ENCODE data around the gene ALPL.

Gene ALPL

GRCh38 chr1:21568006-21568746 is 59.0 kb downstream of the ALPL start:
- no peak overlapping the region for H3K27ac ChIP-seq
- no peaks in the 10 kb centered on the region for H3K79me2 ChIP-seq (ENCODE audit: insufficient read depth, low read depth)
- H4K20me1 ChIP-seq (ENCODE audit: insufficient read depth), result no peaks in the 10 kb centered on the region
- H3K4me2 ChIP-seq, result no peak overlapping the region
- no peak overlapping the region for H2AFZ ChIP-seq (ENCODE audit: low read depth)
- no peak overlapping the region for H3K4me3 ChIP-seq (IDR thresholded peaks at IDR 0.05; ENCODE audit: insufficient read depth, low read depth, low read length)
- H3K9ac ChIP-seq, result no peak overlapping the region
- peaks cover 27% of the 10 kb centered on the region; the same call in 1 of the 2 replicates for H3K27me3 ChIP-seq (ENCODE audit: insufficient read depth, low read depth)
- no peaks in the 10 kb centered on the region for H3K36me3 ChIP-seq (ENCODE audit: insufficient read depth)
- no peak for TF ChIP-seq CTCF (conservative IDR thresholded peaks at IDR 0.05; ENCODE audit: low read depth, low read length)
- H3K4me1 ChIP-seq (ENCODE audit: low read depth, poor library complexity, severe bottlenecking), result no peaks in the 10 kb centered on the region

- H3K4me2 ChIP-seq, result no peak overlapping the region
- no peaks in the 10 kb centered on the region for H3K79me2 ChIP-seq (ENCODE audit: insufficient read depth, low read depth)
- H3K27me3 ChIP-seq (ENCODE audit: insufficient read depth, low read depth), result peaks cover 28% of the 10 kb centered on the region; the same call in 1 of the 2 replicates
- H3K27ac ChIP-seq, result no peak overlapping the region
- no peak for TF ChIP-seq CTCF (conservative IDR thresholded peaks at IDR 0.05; ENCODE audit: low read depth, low read length)
- H3K36me3 ChIP-seq (ENCODE audit: insufficient read depth), result no peaks in the 10 kb centered on the region
- no peak overlapping the region for H3K4me3 ChIP-seq (IDR thresholded peaks at IDR 0.05; ENCODE audit: insufficient read depth, low read depth, low read length)
- H3K4me1 ChIP-seq (ENCODE audit: low read depth, poor library complexity, severe bottlenecking), result no peaks in the 10 kb centered on the region
- no peaks in the 10 kb centered on the region for H4K20me1 ChIP-seq (ENCODE audit: insufficient read depth)
- H2AFZ ChIP-seq (ENCODE audit: low read depth), result no peak overlapping the region
- H3K9ac ChIP-seq, result no peak overlapping the region
These were observed 59.7 kb downstream of the ALPL start for GRCh38 chr1:21568809-21569385.

GRCh38 chr1:21569820-21570527 is 60.8 kb downstream of the ALPL start:
- H3K27me3 ChIP-seq (ENCODE audit: insufficient read depth, low read depth), result peaks cover 24% of the 10 kb centered on the region; the same call in 1 of the 2 replicates
- no peak overlapping the region for H3K9ac ChIP-seq
- no peak for TF ChIP-seq CTCF (conservative IDR thresholded peaks at IDR 0.05; ENCODE audit: low read depth, low read length)
- no peaks in the 10 kb centered on the region for H4K20me1 ChIP-seq (ENCODE audit: insufficient read depth)
- no peak overlapping the region for H3K4me3 ChIP-seq (IDR thresholded peaks at IDR 0.05; ENCODE audit: insufficient read depth, low read depth, low read length)
- H3K27ac ChIP-seq, result no peak overlapping the region
- no peaks in the 10 kb centered on the region for H3K79me2 ChIP-seq (ENCODE audit: insufficient read depth, low read depth)
- H2AFZ ChIP-seq (ENCODE audit: low read depth), result no peak overlapping the region
- no peaks in the 10 kb centered on the region for H3K36me3 ChIP-seq (ENCODE audit: insufficient read depth)
- no peak overlapping the region for H3K4me2 ChIP-seq
- H3K4me1 ChIP-seq (ENCODE audit: low read depth, poor library complexity, severe bottlenecking), result no peaks in the 10 kb centered on the region

- H3K27ac ChIP-seq, result no peak overlapping the region
- H3K4me2 ChIP-seq, result no peak overlapping the region
- no peak overlapping the region for H3K4me3 ChIP-seq (IDR thresholded peaks at IDR 0.05; ENCODE audit: insufficient read depth, low read depth, low read length)
- H3K79me2 ChIP-seq (ENCODE audit: insufficient read depth, low read depth), result no peaks in the 10 kb centered on the region
- H3K9ac ChIP-seq, result no peak overlapping the region
- TF ChIP-seq CTCF (conservative IDR thresholded peaks at IDR 0.05; ENCODE audit: low read depth, low read length), result no peak
- H4K20me1 ChIP-seq (ENCODE audit: insufficient read depth), result no peaks in the 10 kb centered on the region
- no peaks in the 10 kb centered on the region for H3K4me1 ChIP-seq (ENCODE audit: low read depth, poor library complexity, severe bottlenecking)
- H3K36me3 ChIP-seq (ENCODE audit: insufficient read depth), result no peaks in the 10 kb centered on the region
- peaks cover 26% of the 10 kb centered on the region; the same call in 1 of the 2 replicates for H3K27me3 ChIP-seq (ENCODE audit: insufficient read depth, low read depth)
- no peak overlapping the region for H2AFZ ChIP-seq (ENCODE audit: low read depth)
These were observed 61.3 kb downstream of the ALPL start for GRCh38 chr1:21570528-21570875.
